H1 (cell line): ENCODE measurements around the gene TECPR2. TPM values are rescaled to one million over a fixed set of nuclear protein-coding genes. Genes with fewer than 3 reads are reported as not detected.

Experiments used
- BCL11A ChIP-seq, 2 experiments: IDR thresholded peaks; one replicate each; pipeline ENCODE4 v1.6.1; 2011; ENCODE audit warnings: low read depth in 2 of 2, low read length in 2 of 2, mild to moderate bottlenecking in 2 of 2
- CHD7 ChIP-seq: fragments of 300-600 bp; sonication (generic); IDR thresholded peaks from 2 replicates; pipeline ENCODE4 v1.7.1; 2012; ENCODE audit warnings: low read length, moderate library complexity, mild to moderate bottlenecking, inconsistent platforms; ENCODE audit not compliant: insufficient replicate concordance
- GTF2F1 ChIP-seq: IDR thresholded peaks from 2 replicates; pipeline ENCODE4 v1.6.1; 2012; ENCODE audit warnings: low read depth, low read length, improper control_type of control experiment, borderline replicate concordance
- KDM5A ChIP-seq: fragments of 200-600 bp; IDR thresholded peaks from 2 replicates; pipeline ENCODE4 v1.7.1; 2012; ENCODE audit warnings: mild to moderate bottlenecking, low read length, inconsistent platforms, mixed read lengths
- RBBP5 ChIP-seq: IDR thresholded peaks from 2 replicates; pipeline ENCODE4 v1.7.1; 2012; ENCODE audit warnings: low read depth, mild to moderate bottlenecking, inconsistent platforms, low read length, moderate library complexity, borderline replicate concordance
- SIN3A ChIP-seq, 2 experiments: IDR thresholded peaks in 1 of 2; conservative IDR thresholded peaks in 1 of 2; 2 replicates each; pipeline ENCODE4 v1.6.1; 2011 to 2012; ENCODE audit warnings: low read length in 2 of 2, improper control_type of control experiment in 1 of 2, low read depth in 1 of 2, mild to moderate bottlenecking in 1 of 2
- TCF12 ChIP-seq: IDR thresholded peaks from 2 replicates; pipeline ENCODE4 v1.6.1; 2011; ENCODE audit warnings: low read depth, mild to moderate bottlenecking, low read length
- ZNF274 ChIP-seq: IDR thresholded peaks from 2 replicates; pipeline ENCODE4 v1.7.0; 2012; ENCODE audit warnings: low read length, borderline replicate concordance; ENCODE audit errors: extremely low read depth
- polyA plus RNA-seq, 7 experiments: library from polyadenylated mRNA; depleted of rRNA in 3 of 7; stranded (reverse) in 5 of 7; unstranded in 2 of 7; fragments of >200 nt in 5 of 7; fragments of 200-250 nt in 2 of 7; gene quantifications; 1 replicate in 5 of 7; 2 replicates in 1 of 7; 4 replicates in 1 of 7; pipeline versions ENCODE4 v1.2.1 to v1.2.3, GENCODE V29; 2011 to 2013; ENCODE audit warnings: missing spikeins in 2 of 7, mixed read lengths in 2 of 7
- total RNA-seq: library from RNA; stranded (reverse); fragmentation: NEBNext Ultra II Directional; extraction: Animal tissue kit (Norgen Biotek cat#: 25700); gene quantifications from 2 replicates; pipeline ENCODE4 v1.2.1, GENCODE V29; 2021
- TF ChIP-seq, protein P1 (sequence below): IDR thresholded peaks from 2 replicates; pipeline ENCODE4 v1.6.1; 2011; ENCODE audit warnings: low read length, improper control_type of control experiment
- TF ChIP-seq, protein P2 (sequence below): IDR thresholded peaks from 2 replicates; pipeline ENCODE4 v1.6.1; 2012; ENCODE audit warnings: inconsistent platforms

The TECPR2 gene
- total and polyA plus RNA-seq, 2 of the 8 experiments (the other 6 are each of a cell fraction or from before 2014, with no cell fraction given), result 6.8 to 19.4 TPM

DNA sequence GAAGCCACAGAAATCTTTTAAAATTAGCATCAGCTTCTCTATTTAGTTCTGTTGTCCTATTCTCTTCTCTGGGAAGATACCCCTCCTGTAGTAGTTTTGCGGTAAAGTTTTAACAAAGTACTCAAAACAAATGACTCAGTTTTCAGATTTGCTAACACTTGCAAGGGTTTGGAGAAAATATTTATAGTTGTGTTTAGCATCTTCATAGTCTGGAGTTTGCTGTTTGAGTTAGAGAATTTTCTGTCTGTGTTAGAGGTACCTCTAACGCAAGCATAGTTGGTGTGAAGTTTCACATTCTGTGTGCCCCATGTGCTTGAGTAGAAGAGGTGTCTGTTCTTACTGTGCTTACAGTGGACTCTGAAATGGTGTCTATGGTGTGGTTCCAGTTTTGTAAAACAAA, 110.8 kb downstream of the TECPR2 start (continued):
- no peak for TF ChIP-seq CHD7
- TF ChIP-seq BCL11A (IDR thresholded peaks at IDR 0.05; ENCODE audit: low read depth in 2 of 2, low read length in 2 of 2), result no peak
- TF ChIP-seq, protein P1, sequence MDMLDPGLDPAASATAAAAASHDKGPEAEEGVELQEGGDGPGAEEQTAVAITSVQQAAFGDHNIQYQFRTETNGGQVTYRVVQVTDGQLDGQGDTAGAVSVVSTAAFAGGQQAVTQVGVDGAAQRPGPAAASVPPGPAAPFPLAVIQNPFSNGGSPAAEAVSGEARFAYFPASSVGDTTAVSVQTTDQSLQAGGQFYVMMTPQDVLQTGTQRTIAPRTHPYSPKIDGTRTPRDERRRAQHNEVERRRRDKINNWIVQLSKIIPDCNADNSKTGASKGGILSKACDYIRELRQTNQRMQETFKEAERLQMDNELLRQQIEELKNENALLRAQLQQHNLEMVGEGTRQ, result no peak
- no peak for TF ChIP-seq SIN3A (conservative IDR thresholded peaks at IDR 0.05 in 1 of 2, IDR thresholded peaks at IDR 0.05 in 1 of 2; ENCODE audit: low read depth in 1 of 2, low read length in 2 of 2)
- TF ChIP-seq, protein P2, sequence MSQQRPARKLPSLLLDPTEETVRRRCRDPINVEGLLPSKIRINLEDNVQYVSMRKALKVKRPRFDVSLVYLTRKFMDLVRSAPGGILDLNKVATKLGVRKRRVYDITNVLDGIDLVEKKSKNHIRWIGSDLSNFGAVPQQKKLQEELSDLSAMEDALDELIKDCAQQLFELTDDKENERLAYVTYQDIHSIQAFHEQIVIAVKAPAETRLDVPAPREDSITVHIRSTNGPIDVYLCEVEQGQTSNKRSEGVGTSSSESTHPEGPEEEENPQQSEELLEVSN, result no peak
- TF ChIP-seq KDM5A, result no peak
- no peak for TF ChIP-seq ZNF274
- no peak for TF ChIP-seq TCF12
- TF ChIP-seq GTF2F1, result no peak
- TF ChIP-seq RBBP5, result no peak
